Colonic mucosa (tissue), 4 donors: ENCODE measurements around the gene NEIL1. TPM values are rescaled to one million over a fixed set of nuclear protein-coding genes. Genes with fewer than 3 reads are reported as not detected.
"Not testable (repeated sequence)": the region's sequence is repeated elsewhere in the genome, so short reads cannot be mapped to it uniquely, and the experiment has no call there.

Experiments
- DNase-seq: peaks from one replicate; pipeline ENCODE4 v3.0.0-alpha.2; 2020
- H3K27ac ChIP-seq: fragments of 200-600 bp; one replicate; pipeline ENCODE4 v1.8.0; 2021
- H3K27me3 ChIP-seq: fragments of 200-600 bp; one replicate; pipeline ENCODE4 v1.8.0; 2021
- H3K36me3 ChIP-seq: fragments of 200-600 bp; one replicate; pipeline ENCODE4 v1.8.0; 2021
- H3K4me1 ChIP-seq: fragments of 200-600 bp; one replicate; pipeline ENCODE4 v1.8.0; 2021; ENCODE audit warnings: mild to moderate bottlenecking
- H3K4me3 ChIP-seq: fragments of 200-600 bp; one replicate; pipeline ENCODE4 v1.8.0; 2021
- H3K9ac ChIP-seq, 2 donors: one replicate each; pipeline ENCODE4 v1.7.0; 2013; ENCODE audit warnings: control low read depth in 2 of 2, low read depth in 2 of 2, low read length in 2 of 2
- H3K9me3 ChIP-seq: fragments of 200-600 bp; one replicate; pipeline ENCODE4 v1.8.0; 2021
- intact Hi-C: fragments of 100-400 bp; cut with DNase I; formaldehyde crosslinking; loops from one replicate; pipeline ENCODE4 v1.14.1; 2022
- total RNA-seq, 2 donors: library from RNA; stranded (reverse); fragmentation: NEBNext Ultra II Directional in 1 of 2; extraction: Animal tissue kit (Norgen Biotek cat#: 25700) in 1 of 2; gene quantifications; one replicate each; pipeline ENCODE4 v1.2.1, GENCODE V29; 2021
- TF ChIP-seq, protein P1 (sequence below): fragments of 200-600 bp; IDR thresholded peaks from one replicate; pipeline ENCODE4 v1.8.0; 2022; ENCODE audit warnings: antibody characterized with exemption, mild to moderate bottlenecking
- donor health status: healthy.
- donor health status: DM: no; HTN: no; CAD: no.
- donor health status: DM: no; HTN: no; CAD: no.

The NEIL1 gene
- total RNA-seq, 2 donors from 2014 or later, result 34.1 to 39.6 TPM

DNA sequence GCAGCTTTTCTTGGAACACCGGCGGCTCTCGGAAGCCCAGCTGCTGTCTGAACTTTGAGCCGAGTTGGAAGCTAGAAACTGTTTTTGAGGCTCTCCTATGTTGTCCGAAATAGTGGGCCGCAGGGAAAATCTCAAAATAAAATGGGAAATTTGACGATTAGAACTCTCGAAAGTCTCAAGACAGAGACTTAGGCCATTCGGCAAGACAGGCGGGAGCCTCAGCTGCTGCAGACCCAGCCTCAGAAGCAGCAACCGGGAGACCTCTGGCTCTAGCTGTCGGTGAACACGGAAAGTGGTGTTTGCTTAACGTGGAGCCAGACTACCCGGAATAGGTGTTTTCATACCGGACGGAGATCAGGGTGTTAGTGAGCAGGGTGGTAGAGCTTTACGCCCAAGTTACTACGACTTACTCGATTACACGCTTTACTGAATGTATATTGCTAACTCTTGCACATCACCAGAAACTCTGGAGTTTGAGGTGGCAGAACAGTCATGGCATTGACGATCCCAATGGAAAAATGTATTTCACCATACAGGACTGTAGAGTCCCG is 21.9 kb downstream of the NEIL1 start:
- Histone ChIP-seq H3K36me3 (peaks cover 18% of the 10 kb centered on the region), H3K4me1 (peaks cover 11% of the 10 kb centered on the region), H3K27ac (peak overlapping the region; percentile 97), H3K27me3 (no peaks in the 10 kb centered on the region), H3K9me3 (no peaks in the 10 kb centered on the region), H3K9ac (peak overlapping the region; percentile 92 to 96), H3K4me3 (peak overlapping the region; percentile 77)
- intact Hi-C loops, result loop anchor here (5.0 to 10.0 kb wide), 3 partner anchors 79 to 314 kb away; partner anchors contain the start of genes IMP3 and SNX33
- no peak for DNase-seq
- TF ChIP-seq, protein P1, sequence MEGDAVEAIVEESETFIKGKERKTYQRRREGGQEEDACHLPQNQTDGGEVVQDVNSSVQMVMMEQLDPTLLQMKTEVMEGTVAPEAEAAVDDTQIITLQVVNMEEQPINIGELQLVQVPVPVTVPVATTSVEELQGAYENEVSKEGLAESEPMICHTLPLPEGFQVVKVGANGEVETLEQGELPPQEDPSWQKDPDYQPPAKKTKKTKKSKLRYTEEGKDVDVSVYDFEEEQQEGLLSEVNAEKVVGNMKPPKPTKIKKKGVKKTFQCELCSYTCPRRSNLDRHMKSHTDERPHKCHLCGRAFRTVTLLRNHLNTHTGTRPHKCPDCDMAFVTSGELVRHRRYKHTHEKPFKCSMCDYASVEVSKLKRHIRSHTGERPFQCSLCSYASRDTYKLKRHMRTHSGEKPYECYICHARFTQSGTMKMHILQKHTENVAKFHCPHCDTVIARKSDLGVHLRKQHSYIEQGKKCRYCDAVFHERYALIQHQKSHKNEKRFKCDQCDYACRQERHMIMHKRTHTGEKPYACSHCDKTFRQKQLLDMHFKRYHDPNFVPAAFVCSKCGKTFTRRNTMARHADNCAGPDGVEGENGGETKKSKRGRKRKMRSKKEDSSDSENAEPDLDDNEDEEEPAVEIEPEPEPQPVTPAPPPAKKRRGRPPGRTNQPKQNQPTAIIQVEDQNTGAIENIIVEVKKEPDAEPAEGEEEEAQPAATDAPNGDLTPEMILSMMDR, result no peak

DNA sequence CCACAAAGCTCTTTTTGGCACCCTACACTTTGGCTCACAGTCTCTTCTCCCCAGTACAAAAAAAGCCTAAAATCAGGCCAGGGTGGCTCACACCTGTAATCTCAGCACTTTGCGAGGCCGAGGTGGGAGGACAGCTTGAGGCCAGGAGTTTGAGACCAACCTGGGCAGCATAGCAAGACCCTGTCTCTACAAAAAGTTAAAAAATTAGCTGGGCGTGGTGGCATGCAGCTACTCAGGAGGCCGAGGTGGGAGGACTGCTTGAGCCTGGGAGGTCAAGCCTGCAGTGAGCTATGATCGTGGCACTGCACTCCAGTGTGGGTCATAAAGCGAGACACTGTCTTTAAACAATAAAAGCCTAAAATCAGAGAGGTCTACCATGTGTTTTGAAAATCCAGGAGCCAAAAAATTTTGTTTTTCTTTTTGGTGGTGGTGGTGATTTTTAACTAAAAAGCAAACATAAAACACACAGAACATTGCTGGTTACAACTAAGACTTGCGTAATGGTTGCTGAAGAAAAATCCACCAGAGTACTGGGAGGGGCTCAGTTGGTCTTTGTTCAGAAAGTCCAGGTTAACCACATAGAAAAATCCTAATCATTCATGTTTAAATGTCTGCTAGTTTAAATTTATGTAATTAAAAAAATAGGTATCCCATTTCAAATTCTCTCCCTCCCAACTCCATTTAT is 23.2 kb downstream of the NEIL1 start:
- intact Hi-C loops, result loop anchor here (5.0 to 10.0 kb wide), 3 partner anchors 77 to 312 kb away; partner anchors contain the start of genes IMP3 and SNX33
- TF ChIP-seq, protein P1, result no peak
- H3K27ac ChIP-seq, result peak overlapping the region; percentile 97
- peaks cover 11% of the 10 kb centered on the region for H3K4me1 ChIP-seq
- no peak for DNase-seq
- peak overlapping the region; percentile 77 for H3K4me3 ChIP-seq
- no peaks in the 10 kb centered on the region for H3K27me3 ChIP-seq
- H3K36me3 ChIP-seq, result peaks cover 18% of the 10 kb centered on the region
- H3K9me3 ChIP-seq, result no peaks in the 10 kb centered on the region
- H3K9ac ChIP-seq, result no peak overlapping the region

DNA sequence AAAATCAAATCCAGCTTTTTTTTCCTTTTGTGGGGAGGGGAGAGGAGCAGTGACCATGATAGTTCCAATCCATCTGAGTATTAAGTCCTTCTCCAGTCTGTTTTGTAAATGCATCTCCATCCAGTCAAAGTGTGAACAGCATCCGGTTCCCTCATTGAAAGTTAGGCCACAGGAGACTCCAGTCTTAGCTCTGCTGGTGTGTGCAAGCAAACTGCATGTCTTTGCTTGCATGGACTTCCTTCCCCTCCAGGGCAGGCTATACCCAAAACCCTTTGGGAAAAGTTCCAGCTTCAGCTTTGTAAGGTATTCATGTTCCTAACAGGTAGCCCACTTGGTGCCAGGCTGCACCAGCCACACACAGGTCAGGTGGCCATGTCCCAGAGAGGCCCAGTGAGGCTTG is 24.6 kb downstream of the NEIL1 start:
- no peak for DNase-seq
- Histone ChIP-seq H3K9me3 (no peaks in the 10 kb centered on the region), H3K4me1 (peaks cover 11% of the 10 kb centered on the region), H3K9ac (no peak overlapping the region), H3K27ac (no peak overlapping the region), H3K4me3 (no peak overlapping the region), H3K27me3 (no peaks in the 10 kb centered on the region), H3K36me3 (peaks cover 21% of the 10 kb centered on the region)
- TF ChIP-seq, protein P1, result no peak
- intact Hi-C loops, result no loop called here

DNA sequence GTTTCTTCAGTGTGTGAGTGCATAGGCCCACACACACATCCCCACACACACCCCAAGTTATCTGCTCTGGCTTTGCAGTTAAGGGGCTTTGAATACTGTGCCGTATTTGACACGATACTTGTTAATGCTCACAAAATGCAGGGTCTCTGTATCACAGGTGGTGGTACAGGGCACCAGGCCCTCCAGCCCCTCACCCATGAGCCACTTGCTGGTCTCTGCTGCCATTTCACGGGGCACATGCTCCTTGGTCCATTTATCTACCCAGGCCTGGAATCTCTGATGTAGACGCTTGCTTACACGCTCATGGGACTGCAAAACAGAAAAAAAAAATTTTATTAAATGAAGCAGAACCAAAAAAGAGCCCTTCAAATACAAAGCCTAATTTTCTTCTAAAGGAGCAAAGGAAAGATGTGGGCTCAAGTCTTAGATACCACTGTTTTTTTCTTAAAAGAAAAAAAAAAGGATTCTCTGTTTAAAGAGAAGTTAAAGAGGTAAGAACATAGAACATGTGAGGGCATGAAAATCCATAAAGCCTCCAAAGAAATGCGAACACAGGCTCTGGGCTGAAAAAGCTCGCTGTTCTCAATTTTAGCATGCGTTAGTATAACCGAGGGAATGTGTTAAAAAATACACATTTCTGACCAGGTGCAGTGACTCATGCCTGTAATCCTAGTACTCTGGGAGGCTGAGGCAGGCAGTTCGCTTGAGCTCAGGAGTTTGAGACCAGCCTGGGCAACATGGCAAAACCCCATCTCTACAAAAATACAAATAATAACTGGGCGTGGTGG is 25.3 kb downstream of the NEIL1 start:
- H3K9ac ChIP-seq, result no peak overlapping the region
- TF ChIP-seq, protein P1, result no peak
- peaks cover 21% of the 10 kb centered on the region for H3K36me3 ChIP-seq
- no peak for DNase-seq
- H3K27ac ChIP-seq, result no peak overlapping the region
- H3K9me3 ChIP-seq, result no peaks in the 10 kb centered on the region
- H3K4me3 ChIP-seq, result no peak overlapping the region
- intact Hi-C loops, result no loop called here
- no peaks in the 10 kb centered on the region for H3K27me3 ChIP-seq
- peaks cover 11% of the 10 kb centered on the region for H3K4me1 ChIP-seq

DNA sequence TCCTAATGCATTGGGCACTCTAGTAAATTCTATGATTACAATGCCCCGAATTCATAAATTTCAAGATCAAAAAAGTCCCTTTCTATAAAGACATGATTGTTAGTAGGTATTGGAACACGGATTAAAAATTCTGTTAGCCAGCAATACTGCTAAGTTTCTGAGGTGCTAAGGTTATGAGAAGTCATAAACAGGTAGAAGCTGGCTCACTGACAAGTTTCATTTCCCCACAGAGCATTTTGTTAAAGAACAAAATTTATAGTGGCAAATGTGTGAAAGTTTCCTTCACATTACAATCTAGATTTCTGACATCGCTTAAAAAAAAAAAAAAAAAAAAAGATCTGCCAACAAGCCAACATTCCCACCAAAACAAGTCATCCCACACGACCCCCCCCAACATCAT is 33.9 kb downstream of the NEIL1 start:
- Histone ChIP-seq H3K27ac (no peak overlapping the region), H3K4me3 (no peak overlapping the region), H3K36me3 (peaks cover 3% of the 10 kb centered on the region), H3K9me3 (no peaks in the 10 kb centered on the region), H3K4me1 (no peaks in the 10 kb centered on the region), H3K27me3 (no peaks in the 10 kb centered on the region), H3K9ac (no peak overlapping the region)
- intact Hi-C loops, result no loop called here
- DNase-seq, result no peak
- TF ChIP-seq, protein P1, result no peak

DNA sequence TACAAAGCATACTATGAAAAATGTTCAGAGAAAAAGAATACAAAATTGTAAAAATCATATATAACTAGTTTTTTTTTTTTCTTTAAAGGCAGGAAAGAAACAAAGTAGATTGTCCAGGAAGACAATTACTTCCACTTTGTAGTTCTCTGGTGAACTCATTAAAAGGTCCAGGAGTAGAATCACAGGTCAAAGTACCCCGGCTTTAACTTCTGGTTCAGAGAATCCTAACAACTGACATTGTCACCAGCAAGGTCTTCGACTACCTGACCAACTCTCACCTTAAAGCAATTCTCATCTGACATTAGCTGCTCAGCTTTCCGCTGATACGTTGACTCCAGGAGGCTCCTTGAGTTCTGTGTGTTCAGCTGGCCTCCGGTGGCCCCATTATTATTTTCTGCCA is 37.1 kb downstream of the NEIL1 start:
- H3K27ac ChIP-seq, H3K9ac ChIP-seq, H3K4me1 ChIP-seq, intact Hi-C loops, H3K36me3 ChIP-seq, H3K4me3 ChIP-seq, DNase-seq, H3K9me3 ChIP-seq, H3K27me3 ChIP-seq: not testable (repeated sequence)
